GM20000 (cell line): ENCODE results near the gene ADH1A.

ENCODE experiments used
- DNase-seq: peaks from one replicate; pipeline ENCODE4 v3.0.0; 2012; ENCODE audit warnings: low spot score
- CTCF ChIP-seq: IDR thresholded peaks from 2 replicates; pipeline ENCODE4 v1.5.1; 2012; ENCODE audit warnings: mild to moderate bottlenecking, control low read depth; ENCODE audit errors: extremely low read depth, missing control alignments

ADH1A gene

DNA sequence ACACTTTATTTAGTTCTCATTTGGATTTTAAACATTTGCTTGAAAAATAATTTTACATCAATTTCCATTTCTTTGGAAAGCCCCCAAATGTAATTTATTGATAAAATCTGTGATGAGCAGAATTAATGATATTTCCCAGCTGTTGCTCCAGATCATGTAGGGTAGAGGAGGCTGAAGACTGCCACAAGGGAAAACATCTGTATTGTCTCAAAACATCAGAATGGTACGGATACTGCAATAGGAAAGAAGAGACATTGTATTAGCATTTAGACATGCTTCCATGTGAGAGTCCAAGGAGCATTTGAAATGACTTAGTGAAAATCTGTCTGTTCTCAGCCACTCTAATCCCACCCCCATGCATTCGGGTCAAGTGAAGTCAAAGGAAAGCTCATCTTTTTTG is 14.4 kb downstream of the ADH1A start:
- no peak for TF ChIP-seq CTCF
- DNase-seq, result no peak

DNA sequence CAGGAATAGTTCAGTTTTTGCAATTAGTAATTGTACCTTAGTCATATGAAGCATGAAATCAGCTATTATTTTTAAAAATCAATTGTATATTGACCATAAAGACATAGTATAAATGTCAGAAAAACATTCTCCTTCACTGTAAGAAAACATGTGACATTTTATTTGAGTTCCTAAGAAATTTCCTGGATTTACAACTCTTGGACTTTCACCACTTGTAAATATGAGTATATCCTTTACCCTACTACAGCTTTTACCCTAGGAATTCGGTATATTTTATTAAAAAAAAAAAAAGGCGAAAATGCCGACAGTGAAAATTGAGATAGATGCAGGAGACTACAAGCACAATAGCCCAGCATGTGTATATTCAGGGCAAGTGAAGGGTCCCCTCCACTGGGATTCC is 14.9 kb downstream of the ADH1A start:
- no peak for DNase-seq
- no peak for TF ChIP-seq CTCF

- no peak for DNase-seq
- TF ChIP-seq CTCF, result no peak
Observed at GRCh38 chr4:99275050-99275449, 15.7 kb downstream of the ADH1A start.

DNA sequence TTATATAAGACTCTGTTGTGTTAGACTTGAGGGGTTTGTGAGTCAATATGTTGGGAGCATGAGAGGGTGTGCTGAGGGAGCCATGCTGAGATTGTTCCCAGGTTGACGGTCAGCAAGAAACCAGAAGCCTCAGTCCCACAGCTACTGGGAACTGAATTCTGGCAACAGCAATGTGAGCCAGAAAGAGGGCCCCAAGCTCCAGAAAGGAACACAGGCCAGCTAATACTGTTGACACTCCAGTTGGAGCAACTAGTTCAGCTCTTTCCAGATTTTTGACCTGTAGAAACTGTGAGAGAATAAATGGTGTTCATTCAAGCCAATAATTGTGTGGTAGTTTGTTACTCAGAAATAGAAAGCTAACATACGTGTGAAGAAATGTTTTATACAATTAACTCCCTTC is 17.1 kb downstream of the ADH1A start:
- no peak for DNase-seq
- TF ChIP-seq CTCF, result no peak

DNA sequence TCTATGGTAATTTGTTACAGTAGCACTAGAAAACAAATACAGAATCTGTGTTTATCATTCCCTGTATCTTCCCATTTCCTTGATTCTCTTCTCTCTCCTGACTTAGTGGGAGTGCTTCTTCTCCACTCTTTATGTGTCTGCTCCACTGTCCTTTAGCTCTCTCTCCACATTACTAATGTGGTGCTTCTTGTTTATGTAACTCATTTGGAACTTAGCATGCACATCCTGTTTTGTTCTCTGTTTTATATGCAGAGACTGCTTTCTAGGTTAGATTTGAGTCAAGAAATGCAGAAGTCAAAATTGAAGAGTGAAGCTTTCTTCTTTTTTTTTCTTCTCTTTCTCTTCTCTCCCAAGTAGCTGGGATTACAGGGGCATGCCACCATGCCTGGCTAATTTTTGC is 25.9 kb downstream of the ADH1A start:
- DNase-seq, result no peak
- TF ChIP-seq CTCF, result no peak

- no peak for TF ChIP-seq CTCF
- no peak for DNase-seq
Observed at GRCh38 chr4:99252746-99253145, 38.0 kb downstream of the ADH1A start.

- no peak for DNase-seq
Observed at GRCh38 chr4:99248714-99249113, 42.1 kb downstream of the ADH1A start.

More at GRCh38 chr4:99248714-99249113, 42.1 kb downstream of the ADH1A start:
- no peak for TF ChIP-seq CTCF
